ENCODE measurements around the gene UMPS. TPM values are rescaled to one million over a fixed set of nuclear protein-coding genes. Genes with fewer than 3 reads are reported as not detected.
A peak's percentile ranks its signal among the peaks of the same experiment; 100 is the strongest.

UMPS gene
- total and polyA plus RNA-seq, 2 experiments from 2014 or later: 25.9 to 37.3 TPM

GRCh38 chr3:124771083-124771445, 40.8 kb downstream of the UMPS start:
- Histone ChIP-seq H3K9me3 (ENCODE audit: low read depth) (no peaks in the 10 kb centered on the region), H3K4me1 (ENCODE audit: insufficient read depth) (peaks cover 32% of the 10 kb centered on the region), H3K79me2 (no peaks in the 10 kb centered on the region), H3K27ac (peak overlapping the region; percentile 81), H3K27me3 (no peaks in the 10 kb centered on the region), H4K20me1 (ENCODE audit: insufficient read depth, poor library complexity, severe bottlenecking) (no peaks in the 10 kb centered on the region), H3K9me2 (replicated peaks; ENCODE audit: insufficient read depth) (no peaks in the 10 kb centered on the region), H3K4me2 (peak overlapping the region; percentile 50), H3K4me3 (no peak overlapping the region), H3K36me3 (replicated peaks; ENCODE audit: insufficient read depth, low read depth) (no peaks in the 10 kb centered on the region), H2AFZ (no peak overlapping the region)
- no peak for DNase-seq (ENCODE audit: low spot score)
- 65% methylated on average over 2 of the region's 2 CpGs for WGBS (ENCODE audit: low lambda C conversion rate, missing lambda C conversion rate)
- TF ChIP-seq CTCF (IDR thresholded peaks at IDR 0.05; ENCODE audit: poor library complexity): no peak
- TF ChIP-seq EZH2 (IDR thresholded peaks at IDR 0.05; ENCODE audit: borderline replicate concordance): no peak
- no peak for TF ChIP-seq EZH2phosphoT487 (IDR thresholded peaks at IDR 0.05; ENCODE audit: low read depth, severe bottlenecking, unreplicated experiment)

- Histone ChIP-seq H3K4me1 (ENCODE audit: insufficient read depth) (peaks cover 32% of the 10 kb centered on the region), H3K4me2 (peak overlapping the region; percentile 48), H2AFZ (no peak overlapping the region), H3K9me2 (replicated peaks; ENCODE audit: insufficient read depth) (no peaks in the 10 kb centered on the region), H3K36me3 (replicated peaks; ENCODE audit: insufficient read depth, low read depth) (no peaks in the 10 kb centered on the region), H3K27ac (peak overlapping the region; percentile 81), H3K9me3 (ENCODE audit: low read depth) (no peaks in the 10 kb centered on the region), H3K4me3 (no peak overlapping the region), H3K27me3 (no peaks in the 10 kb centered on the region), H3K79me2 (no peaks in the 10 kb centered on the region), H4K20me1 (ENCODE audit: insufficient read depth, poor library complexity, severe bottlenecking) (no peaks in the 10 kb centered on the region)
- no peak for TF ChIP-seq EZH2phosphoT487 (IDR thresholded peaks at IDR 0.05; ENCODE audit: low read depth, severe bottlenecking, unreplicated experiment)
- no peak for TF ChIP-seq EZH2 (IDR thresholded peaks at IDR 0.05; ENCODE audit: borderline replicate concordance)
- no peak for TF ChIP-seq CTCF (IDR thresholded peaks at IDR 0.05; ENCODE audit: poor library complexity)
- DNase-seq (ENCODE audit: low spot score): peak; percentile 43
- 32% methylated on average over 17 of the region's 17 CpGs for WGBS (ENCODE audit: low lambda C conversion rate, missing lambda C conversion rate)
These were observed 42.0 kb downstream of the UMPS start for GRCh38 chr3:124772081-124772831.

- no peak for DNase-seq (ENCODE audit: low spot score)
- Histone ChIP-seq H3K79me2 (no peaks in the 10 kb centered on the region), H3K27me3 (no peaks in the 10 kb centered on the region), H3K4me2 (no peak overlapping the region), H3K36me3 (replicated peaks; ENCODE audit: insufficient read depth, low read depth) (no peaks in the 10 kb centered on the region), H3K9me2 (replicated peaks; ENCODE audit: insufficient read depth) (no peaks in the 10 kb centered on the region), H3K9me3 (ENCODE audit: low read depth) (no peaks in the 10 kb centered on the region), H4K20me1 (ENCODE audit: insufficient read depth, poor library complexity, severe bottlenecking) (no peaks in the 10 kb centered on the region), H3K27ac (no peak overlapping the region), H2AFZ (no peak overlapping the region), H3K4me1 (ENCODE audit: insufficient read depth) (peaks cover 32% of the 10 kb centered on the region), H3K4me3 (no peak overlapping the region)
- WGBS (ENCODE audit: low lambda C conversion rate, missing lambda C conversion rate): 94% methylated on average over 17 of the region's 17 CpGs
- TF ChIP-seq CTCF (IDR thresholded peaks at IDR 0.05; ENCODE audit: poor library complexity): no peak
- no peak for TF ChIP-seq EZH2 (IDR thresholded peaks at IDR 0.05; ENCODE audit: borderline replicate concordance)
- no peak for TF ChIP-seq EZH2phosphoT487 (IDR thresholded peaks at IDR 0.05; ENCODE audit: low read depth, severe bottlenecking, unreplicated experiment)
These were observed 43.4 kb downstream of the UMPS start for GRCh38 chr3:124773351-124774326.

All from hepatocyte (in vitro differentiated cells).